Calu3 (cell line): ENCODE results near the gene CAND1. TPM values are rescaled to one million over a fixed set of nuclear protein-coding genes. Genes with fewer than 3 reads are reported as not detected.

Experiments
- BruUV-seq: library from RNA; stranded (reverse); fragments of 400-500 nt; replicated peaks from 2 replicates; lab custom pipeline; 2021; lab: Mats Ljungman, UMichigan
- CTCF ChIA-PET: fragments of 300-600 bp; sonication (Branson Sonifier 250); formaldehyde crosslinking; loops from one replicate; lab custom pipeline; 2022; ENCODE audit warnings: antibody characterized with exemption; lab: Charles Lee
- DNase-seq: peaks from one replicate; pipeline ENCODE4 v3.0.0; 2022
- H3K27ac Mint-ChIP-seq: one replicate; pipeline ENCODE4 v1.8.0; 2022; ENCODE audit warnings: mixed read lengths; ENCODE audit not compliant: unreplicated experiment
- H3K27me3 Mint-ChIP-seq: one replicate; pipeline ENCODE4 v1.8.0; 2022; ENCODE audit warnings: mixed read lengths; ENCODE audit not compliant: unreplicated experiment
- H3K36me3 Mint-ChIP-seq: one replicate; pipeline ENCODE4 v1.8.0; 2022; ENCODE audit warnings: mild to moderate bottlenecking, moderate library complexity, mixed read lengths; ENCODE audit not compliant: insufficient read depth, unreplicated experiment
- H3K4me1 Mint-ChIP-seq: one replicate; pipeline ENCODE4 v1.8.0; 2022; ENCODE audit warnings: mild to moderate bottlenecking, low read depth, mixed read lengths; ENCODE audit not compliant: unreplicated experiment
- H3K4me3 Mint-ChIP-seq: one replicate; pipeline ENCODE4 v1.8.0; 2022; ENCODE audit warnings: mild to moderate bottlenecking, low read depth, moderate library complexity, mixed read lengths; ENCODE audit not compliant: unreplicated experiment
- H3K9me3 Mint-ChIP-seq: one replicate; pipeline ENCODE4 v1.8.0; 2022; ENCODE audit warnings: low read depth, mixed read lengths; ENCODE audit not compliant: unreplicated experiment
- CTCF ChIP-seq: fragments of 200-600 bp; IDR thresholded peaks from one replicate; pipeline ENCODE4 v1.8.0; 2022; ENCODE audit warnings: antibody characterized with exemption; ENCODE audit not compliant: unreplicated experiment
- intact Hi-C: fragments of 100-400 bp; cut with micrococcal nuclease; formaldehyde crosslinking; loops from one replicate; pipeline ENCODE4 v1.10.0; 2022; ENCODE audit not compliant: unreplicated experiment
- total RNA-seq: library from RNA; stranded (reverse); gene quantifications from 2 replicates; pipeline ENCODE4 v1.2.3, GENCODE V29; 2022

CAND1 gene
- total RNA-seq, 1 experiment from 2014 or later: 197 TPM

- BruUV-seq: no TSS peak
- no peak overlapping the region for H3K4me3 Mint-ChIP-seq
- no peaks in the 10 kb centered on the region for H3K27me3 Mint-ChIP-seq
- no peaks in the 10 kb centered on the region for H3K9me3 Mint-ChIP-seq
- CTCF ChIA-PET: interaction anchor here (0.6 kb wide), 1 partner anchor 15 kb away, joined by 3 read pairs; no protein-coding TSS in a partner anchor
- H3K36me3 Mint-ChIP-seq: peaks cover 35% of the 10 kb centered on the region
- intact Hi-C loops: no loop called here
- peaks cover 32% of the 10 kb centered on the region for H3K4me1 Mint-ChIP-seq
- no peak for TF ChIP-seq CTCF
- peak overlapping the region; percentile 56 for H3K27ac Mint-ChIP-seq
- no peak for DNase-seq
Observed at GRCh38 chr12:67271976-67272375, 2.8 kb downstream of the CAND1 start.

- BruUV-seq: no TSS peak
- CTCF ChIA-PET: no interaction called here
- Mint-ChIP-seq H3K4me3 (peak overlapping the region; percentile 36), H3K27me3 (no peaks in the 10 kb centered on the region), H3K36me3 (peaks cover 27% of the 10 kb centered on the region), H3K4me1 (peaks cover 54% of the 10 kb centered on the region), H3K27ac (peak overlapping the region; percentile 74), H3K9me3 (no peaks in the 10 kb centered on the region)
- DNase-seq: no peak
- no peak for TF ChIP-seq CTCF
- intact Hi-C loops: no loop called here
Observed at GRCh38 chr12:67274186-67274585, 5.0 kb downstream of the CAND1 start.

GRCh38 chr12:67275380-67275913 is 6.3 kb downstream of the CAND1 start:
- Mint-ChIP-seq H3K4me1 (peaks cover 57% of the 10 kb centered on the region), H3K36me3 (peaks cover 14% of the 10 kb centered on the region), H3K27me3 (no peaks in the 10 kb centered on the region), H3K27ac (peak overlapping the region; percentile 74), H3K9me3 (no peaks in the 10 kb centered on the region), H3K4me3 (peak overlapping the region; percentile 45)
- TF ChIP-seq CTCF: no peak
- intact Hi-C loops: no loop called here
- peak; percentile 48 for DNase-seq
- no TSS peak for BruUV-seq
- CTCF ChIA-PET: no interaction called here

- peaks cover 57% of the 10 kb centered on the region for H3K4me1 Mint-ChIP-seq
- no TSS peak for BruUV-seq
- H3K27ac Mint-ChIP-seq: peak overlapping the region; percentile 74
Observed at GRCh38 chr12:67276421-67276820, 7.3 kb downstream of the CAND1 start.

More at GRCh38 chr12:67276421-67276820, 7.3 kb downstream of the CAND1 start:
- TF ChIP-seq CTCF: no peak
- no peaks in the 10 kb centered on the region for H3K27me3 Mint-ChIP-seq
- no peak for DNase-seq
- no peaks in the 10 kb centered on the region for H3K9me3 Mint-ChIP-seq
- intact Hi-C loops: no loop called here
- H3K4me3 Mint-ChIP-seq: peak overlapping the region; percentile 45
- H3K36me3 Mint-ChIP-seq: peaks cover 5% of the 10 kb centered on the region
- CTCF ChIA-PET: no interaction called here
